NCI-H2171 treated with DMSO at 0.1 percent for 48 hours (cell line): Measurements from ENCODE around the gene MUC2.

Source experiments
- DNase-seq: peaks from one replicate; lab custom pipeline; 2025; lab: John Stamatoyannopoulos, UW

Gene MUC2

DNA sequence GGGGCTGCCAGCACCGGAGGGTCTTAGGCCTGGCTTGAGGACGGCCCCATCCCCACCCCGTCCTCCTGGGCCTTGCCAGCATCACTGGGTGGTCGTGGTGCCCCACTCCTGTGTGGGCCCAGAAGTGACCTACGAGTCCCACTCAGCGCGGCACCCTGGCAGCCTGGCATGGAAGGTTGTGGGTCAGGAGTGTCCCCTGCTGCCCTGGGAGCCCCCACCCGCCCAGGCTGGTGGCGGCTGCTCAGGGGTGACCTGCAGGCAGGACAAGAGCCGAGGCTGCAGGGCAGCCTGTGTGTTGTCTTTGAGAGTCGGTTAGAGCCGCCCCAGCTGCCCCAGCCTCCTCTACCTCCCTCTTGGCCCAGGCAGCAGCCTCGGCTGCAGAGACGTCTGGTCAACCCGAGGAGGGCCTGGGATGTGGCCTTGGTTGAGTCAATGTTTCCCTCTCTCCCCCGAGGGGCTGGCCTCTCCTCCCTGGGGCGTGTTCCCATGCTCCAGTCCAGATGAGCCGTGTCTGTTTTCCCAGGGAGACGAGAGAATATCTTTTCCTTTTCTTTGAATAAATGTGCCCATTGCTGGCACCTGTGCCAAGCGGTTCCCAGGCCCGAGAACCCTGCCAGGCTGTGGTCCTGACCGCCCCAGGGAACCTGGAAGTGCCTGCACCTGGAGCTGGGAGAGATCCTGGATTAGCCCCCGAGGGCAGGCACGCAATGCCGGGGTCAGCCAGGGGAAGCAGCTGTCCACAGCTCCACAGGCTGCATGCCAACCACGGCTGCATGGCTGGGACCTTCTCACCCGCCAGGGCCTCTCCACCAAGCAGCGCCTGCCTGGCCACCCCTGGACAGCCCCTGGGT is 47.4 kb downstream of the MUC2 start:
- DNase-seq = no peak

DNA sequence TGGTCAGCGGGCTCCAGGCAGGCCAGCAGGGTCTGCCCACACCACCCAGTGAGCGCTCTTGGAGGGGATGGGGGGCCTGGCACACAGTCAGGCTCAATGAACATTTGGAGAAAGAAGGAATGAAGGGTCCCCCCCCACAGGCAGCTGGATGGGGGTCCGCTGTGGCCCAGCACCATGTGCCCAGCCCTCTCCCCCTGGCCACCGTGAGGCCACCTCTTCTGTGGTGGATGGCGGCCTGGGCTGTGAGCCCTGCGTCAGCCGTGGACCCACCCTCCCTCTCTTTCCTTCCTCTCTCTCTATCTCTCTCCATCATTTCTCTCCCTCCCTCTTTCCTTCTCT is 48.0 kb downstream of the MUC2 start:
- no peak for DNase-seq

DNA sequence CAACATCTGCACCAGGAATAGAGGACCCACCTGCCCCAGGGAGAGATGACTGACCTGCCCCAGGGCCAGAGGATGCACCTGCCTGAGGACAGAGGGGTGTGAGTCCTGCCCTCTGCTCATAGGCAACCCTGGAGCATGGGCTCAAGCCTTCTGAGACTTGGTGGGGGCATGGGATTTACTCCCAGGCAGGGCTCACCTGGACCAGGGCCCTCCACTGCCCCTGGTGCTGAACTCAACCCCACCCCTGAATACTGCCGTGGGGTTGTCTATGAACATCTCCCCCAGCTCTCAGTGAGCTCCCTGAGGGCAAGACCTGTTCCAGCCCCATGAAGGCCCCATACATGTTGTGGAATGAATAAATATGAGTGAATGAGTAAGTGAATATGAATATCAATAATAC is 49.3 kb downstream of the MUC2 start:
- no peak for DNase-seq
